H9 (cell line): ENCODE results near the gene SCGB1D1. TPM values are rescaled to one million over a fixed set of nuclear protein-coding genes. Genes with fewer than 3 reads are reported as not detected.
A peak's percentile ranks its signal among the peaks of the same experiment; 100 is the strongest.

Experiments
- DNase-seq: peaks from one replicate; pipeline ENCODE4 v3.0.0-alpha.2; 2017
- H2AFZ ChIP-seq: one replicate; pipeline ENCODE4 v1.6.1; 2013; ENCODE audit warnings: mild to moderate bottlenecking, low read length, control low read depth, moderate library complexity
- H2AK5ac ChIP-seq: 2 replicates; pipeline ENCODE4 v1.6.1; 2013; ENCODE audit warnings: low read length, control low read depth, mixed read lengths; ENCODE audit not compliant: insufficient read length
- H2BK120ac ChIP-seq: one replicate; pipeline ENCODE4 v1.6.1; 2013; ENCODE audit warnings: low read depth, mild to moderate bottlenecking, low read length, control low read depth, inconsistent platforms; ENCODE audit not compliant: poor library complexity, severe bottlenecking
- H2BK12ac ChIP-seq: 2 replicates; pipeline ENCODE4 v1.6.1; 2013; ENCODE audit warnings: low read length, control low read depth, mixed read lengths, low read depth; ENCODE audit not compliant: insufficient read length
- H2BK15ac ChIP-seq: 2 replicates; pipeline ENCODE4 v1.6.1; 2013; ENCODE audit warnings: low read depth, low read length, control low read depth
- H2BK20ac ChIP-seq: one replicate; pipeline ENCODE4 v1.6.1; 2013; ENCODE audit warnings: low read depth, mild to moderate bottlenecking, low read length, control low read depth, inconsistent platforms; ENCODE audit not compliant: poor library complexity, severe bottlenecking
- H2BK5ac ChIP-seq: 2 replicates; pipeline ENCODE4 v1.6.1; 2013; ENCODE audit warnings: low read length, control low read depth, mixed read lengths; ENCODE audit not compliant: insufficient read length
- H3K14ac ChIP-seq: 2 replicates; pipeline ENCODE4 v1.6.1; 2013; ENCODE audit warnings: low read length, control low read depth; ENCODE audit not compliant: insufficient read depth
- H3K18ac ChIP-seq: 2 replicates; pipeline ENCODE4 v1.6.1; 2013; ENCODE audit warnings: low read depth, mild to moderate bottlenecking, mixed read lengths, low read length, control low read depth; ENCODE audit not compliant: insufficient read length
- H3K23ac ChIP-seq: 2 replicates; pipeline ENCODE4 v1.6.1; 2013; ENCODE audit warnings: low read length, control low read depth, mixed read lengths, low read depth; ENCODE audit not compliant: insufficient read length
- H3K23me2 ChIP-seq: 2 replicates; pipeline ENCODE4 v1.6.1; 2013; ENCODE audit warnings: low read depth, mild to moderate bottlenecking, mixed read lengths, low read length, control low read depth; ENCODE audit not compliant: insufficient read length, poor library complexity, severe bottlenecking
- H3K27ac ChIP-seq: 2 replicates; pipeline ENCODE4 v1.5.1; 2013; ENCODE audit warnings: low read length, control low read depth, mixed read lengths, low read depth; ENCODE audit not compliant: insufficient read length
- H3K27me3 ChIP-seq: 2 replicates; pipeline ENCODE4 v1.6.1; 2013; ENCODE audit warnings: low read length, control low read depth, inconsistent platforms; ENCODE audit not compliant: insufficient read depth
- H3K4ac ChIP-seq: 2 replicates; pipeline ENCODE4 v1.6.1; 2013; ENCODE audit warnings: low read depth, mild to moderate bottlenecking, control low read depth, inconsistent platforms, low read length, moderate library complexity
- H3K4me1 ChIP-seq: 2 replicates; pipeline ENCODE4 v1.6.1; 2013; ENCODE audit warnings: low read length, control low read depth, inconsistent platforms; ENCODE audit not compliant: insufficient read depth
- H3K4me2 ChIP-seq: 2 replicates; pipeline ENCODE4 v1.6.1; 2013; ENCODE audit warnings: low read length, control low read depth, mixed read lengths; ENCODE audit not compliant: insufficient read length, insufficient read depth
- H3K56ac ChIP-seq: 2 replicates; pipeline ENCODE4 v1.6.1; 2013; ENCODE audit warnings: low read depth, mild to moderate bottlenecking, mixed read lengths, low read length, control low read depth; ENCODE audit not compliant: insufficient read length
- H3K79me1 ChIP-seq: 2 replicates; pipeline ENCODE4 v1.6.1; 2013; ENCODE audit warnings: low read depth, mild to moderate bottlenecking, moderate library complexity, low read length, control low read depth, inconsistent platforms; ENCODE audit not compliant: insufficient read depth, poor library complexity, severe bottlenecking
- H3K79me2 ChIP-seq: 2 replicates; pipeline ENCODE4 v1.6.1; 2013; ENCODE audit warnings: low read length, control low read depth, inconsistent platforms; ENCODE audit not compliant: insufficient read depth
- H3K9ac ChIP-seq: 2 replicates; pipeline ENCODE4 v1.6.1; 2013; ENCODE audit warnings: low read length, control low read depth, mixed read lengths; ENCODE audit not compliant: insufficient read length; ENCODE audit errors: extremely low read depth
- H3K9me3 ChIP-seq: one replicate; pipeline ENCODE4 v1.6.1; 2013; ENCODE audit warnings: low read depth, low read length, inconsistent platforms; ENCODE audit not compliant: control insufficient read depth
- H3T11ph ChIP-seq: one replicate; pipeline ENCODE4 v1.6.1; 2013; ENCODE audit warnings: mild to moderate bottlenecking, low read length, control low read depth, inconsistent platforms
- H4K20me1 ChIP-seq: one replicate; pipeline ENCODE4 v1.6.1; 2013; ENCODE audit not compliant: control insufficient read depth, insufficient read length, insufficient read depth
- H4K5ac ChIP-seq: 2 replicates; pipeline ENCODE4 v1.6.1; 2013; ENCODE audit warnings: low read depth, mild to moderate bottlenecking, mixed read lengths, low read length, control low read depth; ENCODE audit not compliant: insufficient read length
- H4K8ac ChIP-seq: replicated peaks from 2 replicates; pipeline ENCODE4 v1.6.1; 2013; ENCODE audit warnings: low read length, control low read depth, mixed read lengths, low read depth; ENCODE audit not compliant: insufficient read length
- H4K91ac ChIP-seq: 2 replicates; pipeline ENCODE4 v1.6.1; 2013; ENCODE audit warnings: low read depth, mild to moderate bottlenecking, moderate library complexity, mixed read lengths, low read length, control low read depth; ENCODE audit not compliant: insufficient read length
- H3K27ac Mint-ChIP-seq, 3 experiments: 2 replicates in 2 of 3; 3 replicates in 1 of 3; pipeline ENCODE4 v1.8.0; 2020 to 2021; ENCODE audit warnings: mixed read lengths in 3 of 3, mild to moderate bottlenecking in 1 of 3, moderate library complexity in 1 of 3
- H3K27me3 Mint-ChIP-seq: 2 replicates; pipeline ENCODE4 v1.8.0; 2021; ENCODE audit warnings: low read depth, mild to moderate bottlenecking, moderate library complexity, mixed read lengths
- H3K36me3 Mint-ChIP-seq, 3 experiments: 2 replicates in 2 of 3; 3 replicates in 1 of 3; pipeline ENCODE4 v1.8.0; 2020 to 2021; ENCODE audit warnings: low read depth in 3 of 3, mixed read lengths in 3 of 3; ENCODE audit not compliant: insufficient read depth in 1 of 3
- H3K4me1 Mint-ChIP-seq, 2 experiments: 2 replicates each; pipeline ENCODE4 v1.8.0; 2020; ENCODE audit warnings: mixed read lengths in 2 of 2
- H3K4me3 Mint-ChIP-seq, 2 experiments: 2 replicates in 1 of 2; 3 replicates in 1 of 2; pipeline ENCODE4 v1.8.0; 2020 to 2021; ENCODE audit warnings: mild to moderate bottlenecking in 2 of 2, mixed read lengths in 2 of 2, moderate library complexity in 1 of 2
- H3K9me3 Mint-ChIP-seq, 2 experiments: 2 replicates in 1 of 2; 3 replicates in 1 of 2; pipeline ENCODE4 v1.8.0; 2020; ENCODE audit warnings: mild to moderate bottlenecking in 2 of 2, mixed read lengths in 2 of 2, moderate library complexity in 1 of 2
- WGBS: extraction: QIAGEN DNeasy Blood & Tissue Kit; methylation state at CpG from one replicate; pipeline ENCODE4 v1.1.7; 2013; ENCODE audit warnings: missing lambda C conversion rate, low lambda C conversion rate, mixed read lengths; ENCODE audit not compliant: insufficient read length; ENCODE audit errors: extremely low coverage; 5-methylcytosine and 5-hydroxymethylcytosine counted together
- total RNA-seq: library from RNA; stranded (reverse); gene quantifications from 2 replicates; pipeline ENCODE4 v1.2.1, GENCODE V29; 2021
- TF ChIP-seq, protein P1 (sequence below): fragments of 200-600 bp; sonication (generic); conservative IDR thresholded peaks from 3 replicates; pipeline ENCODE4 v1.8.0; 2021; ENCODE audit warnings: antibody characterized with exemption, mild to moderate bottlenecking

SCGB1D1 gene
- total RNA-seq, 1 experiment from 2014 or later = not detected

- no peak overlapping the region for H2AFZ ChIP-seq
- H3K18ac ChIP-seq = no peak overlapping the region
- H2BK120ac ChIP-seq = no peak overlapping the region
- H3K79me1 ChIP-seq = no peaks in the 10 kb centered on the region
- no peak overlapping the region for H3T11ph ChIP-seq
- H2BK20ac ChIP-seq = no peak overlapping the region
- H3K79me2 ChIP-seq = no peaks in the 10 kb centered on the region
- H4K20me1 ChIP-seq = no peaks in the 10 kb centered on the region
- no peak overlapping the region for H2BK15ac ChIP-seq
- H3K27me3 Mint-ChIP-seq = no peaks in the 10 kb centered on the region; the same call in 1 of the 2 replicates
- no peak overlapping the region for H3K4me2 ChIP-seq
- DNase-seq = no peak
- no peak overlapping the region for H2BK5ac ChIP-seq
- H3K9me3 Mint-ChIP-seq = peaks cover 6 to 8% of the 10 kb centered on the region in 2 experiments
- H3K56ac ChIP-seq = no peak overlapping the region
- no peak overlapping the region for H2BK12ac ChIP-seq
- H3K9ac ChIP-seq = no peak overlapping the region
- no peaks in the 10 kb centered on the region for H3K9me3 ChIP-seq
- H3K4me1 Mint-ChIP-seq = no peaks in the 10 kb centered on the region
- H3K27ac Mint-ChIP-seq = no peak overlapping the region
- no peaks in the 10 kb centered on the region for H3K27me3 ChIP-seq
- no peak overlapping the region for H2AK5ac ChIP-seq
- H3K14ac ChIP-seq = no peak overlapping the region
- H4K5ac ChIP-seq = no peak overlapping the region
- no peak overlapping the region for H4K8ac ChIP-seq
- H3K4me3 Mint-ChIP-seq = no peak overlapping the region
- H3K4me1 ChIP-seq = no peaks in the 10 kb centered on the region
- no peaks in the 10 kb centered on the region for H3K23me2 ChIP-seq
- TF ChIP-seq, protein P1, sequence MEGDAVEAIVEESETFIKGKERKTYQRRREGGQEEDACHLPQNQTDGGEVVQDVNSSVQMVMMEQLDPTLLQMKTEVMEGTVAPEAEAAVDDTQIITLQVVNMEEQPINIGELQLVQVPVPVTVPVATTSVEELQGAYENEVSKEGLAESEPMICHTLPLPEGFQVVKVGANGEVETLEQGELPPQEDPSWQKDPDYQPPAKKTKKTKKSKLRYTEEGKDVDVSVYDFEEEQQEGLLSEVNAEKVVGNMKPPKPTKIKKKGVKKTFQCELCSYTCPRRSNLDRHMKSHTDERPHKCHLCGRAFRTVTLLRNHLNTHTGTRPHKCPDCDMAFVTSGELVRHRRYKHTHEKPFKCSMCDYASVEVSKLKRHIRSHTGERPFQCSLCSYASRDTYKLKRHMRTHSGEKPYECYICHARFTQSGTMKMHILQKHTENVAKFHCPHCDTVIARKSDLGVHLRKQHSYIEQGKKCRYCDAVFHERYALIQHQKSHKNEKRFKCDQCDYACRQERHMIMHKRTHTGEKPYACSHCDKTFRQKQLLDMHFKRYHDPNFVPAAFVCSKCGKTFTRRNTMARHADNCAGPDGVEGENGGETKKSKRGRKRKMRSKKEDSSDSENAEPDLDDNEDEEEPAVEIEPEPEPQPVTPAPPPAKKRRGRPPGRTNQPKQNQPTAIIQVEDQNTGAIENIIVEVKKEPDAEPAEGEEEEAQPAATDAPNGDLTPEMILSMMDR = peak; percentile 75
- no peak overlapping the region for H3K4ac ChIP-seq
- no peak overlapping the region for H4K91ac ChIP-seq
- H3K36me3 Mint-ChIP-seq = peaks cover 0 to 5% (median 4%) of the 10 kb centered on the region in 3 experiments; a peak in 4 of 7 replicates
- no peak overlapping the region for H3K23ac ChIP-seq
- H3K27ac ChIP-seq = no peak overlapping the region
- WGBS = no CpG with 5 or more reads among the region's 5 CpGs
Observed at GRCh38 chr11:62217191-62217748, 27.3 kb downstream of the SCGB1D1 start.
